Stimulated activated naive CD8-positive, alpha-beta T cell treated with anti-CD3 and anti-CD28 coated beads, Interleukin-15, Interleukin-2, amounts not matched to agents 100 U/mL and 50 U/mL, for 24 hours (primary cell): Measurements from ENCODE around the gene MORN3.
"Not testable (repeated sequence)": the region's sequence is repeated elsewhere in the genome, so short reads cannot be mapped to it uniquely, and the experiment has no call there.

Experiments
- ATAC-seq: fragments of 150-1000 bp; cut with Tn5 transposase; one replicate; pipeline ENCODE4 v1.10.0; 2021
- DNase-seq: peaks from one replicate; pipeline ENCODE4 v3.0.0; 2021

Gene MORN3

GRCh38 chr12:121669521-121669900, at the start of gene MORN3:
Gene MORN3 (minus strand): TSS chr12:121669654. CDS start chr12:121669483, 171 bp downstream.
- ATAC-seq: no peak

GRCh38 chr12:121718653-121719239, 49.3 kb upstream of the MORN3 start:
- no peak for DNase-seq
- ATAC-seq: no peak

More at GRCh38 chr12:121669521-121669900, at the start of gene MORN3:
- DNase-seq: no peak

DNA sequence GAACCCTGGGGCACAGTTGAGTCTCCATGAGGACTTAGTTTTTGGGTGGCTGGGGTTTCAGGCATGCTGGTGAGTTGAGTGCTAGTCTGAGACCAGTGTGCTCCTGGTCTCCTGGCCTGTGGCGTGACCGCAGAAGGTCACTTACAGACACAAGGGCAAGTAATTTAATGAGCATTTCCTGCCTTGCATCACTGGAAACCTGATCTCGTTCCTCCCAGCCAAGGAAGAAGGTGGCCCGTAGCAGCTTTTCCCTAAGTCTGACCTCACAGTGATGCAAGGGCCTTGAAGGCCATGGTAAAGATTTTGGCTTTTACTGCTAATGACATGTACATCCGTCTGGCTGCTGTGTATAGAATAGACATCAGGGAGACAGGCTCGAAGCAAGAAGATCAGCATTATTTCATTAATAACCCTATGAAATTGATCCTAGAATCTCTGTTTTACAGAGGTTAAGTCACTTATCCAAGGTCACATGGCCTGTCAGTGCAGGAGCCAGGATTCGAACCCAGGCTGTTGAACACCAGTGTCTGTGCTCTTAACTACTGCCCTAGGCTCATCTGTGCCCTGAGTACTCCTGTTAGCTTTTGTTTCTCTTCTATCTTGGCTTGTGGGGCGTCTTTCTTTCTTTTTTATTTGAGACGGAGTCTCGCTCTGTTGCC, 47.7 kb upstream of the MORN3 start:
- no peak for ATAC-seq
- DNase-seq: no peak

GRCh38 chr12:121715862-121716435, 46.5 kb upstream of the MORN3 start:
- ATAC-seq (no peak), DNase-seq (no peak)

- not testable (repeated sequence) for DNase-seq, ATAC-seq
Measured at GRCh38 chr12:121715055-121715454, 45.6 kb upstream of the MORN3 start.

DNA sequence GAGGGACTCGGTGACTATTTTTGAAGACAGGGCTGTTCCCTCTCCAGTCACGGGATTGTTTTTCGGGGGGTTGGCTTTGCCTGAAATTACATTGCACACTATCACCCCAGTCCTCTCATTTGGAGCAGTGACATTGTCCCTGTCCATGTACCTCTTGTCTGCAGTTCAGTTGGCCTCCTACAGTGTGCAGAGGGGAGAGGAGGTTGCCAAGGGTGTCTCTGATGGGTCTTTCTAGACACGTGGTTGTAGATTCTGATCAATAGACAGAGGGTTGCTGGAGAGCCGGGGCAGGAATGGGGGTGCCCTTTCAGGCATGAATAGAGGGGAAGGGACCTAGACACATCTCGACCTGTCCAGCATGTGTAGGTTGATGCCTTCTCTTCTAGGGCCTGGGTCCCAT, 44.3 kb upstream of the MORN3 start:
- ATAC-seq: no peak
- DNase-seq: no peak

- ATAC-seq (no peak), DNase-seq (no peak)
Measured at GRCh38 chr12:121713257-121713777, 43.9 kb upstream of the MORN3 start.

- ATAC-seq (peak; percentile 92), DNase-seq (peak; percentile 87)
Measured at GRCh38 chr12:121712461-121713256, 43.2 kb upstream of the MORN3 start, which contains the start of gene TMEM120B. Gene TMEM120B (plus strand): TSS chr12:121712752. CDS start chr12:121712896, 144 bp downstream.

DNA sequence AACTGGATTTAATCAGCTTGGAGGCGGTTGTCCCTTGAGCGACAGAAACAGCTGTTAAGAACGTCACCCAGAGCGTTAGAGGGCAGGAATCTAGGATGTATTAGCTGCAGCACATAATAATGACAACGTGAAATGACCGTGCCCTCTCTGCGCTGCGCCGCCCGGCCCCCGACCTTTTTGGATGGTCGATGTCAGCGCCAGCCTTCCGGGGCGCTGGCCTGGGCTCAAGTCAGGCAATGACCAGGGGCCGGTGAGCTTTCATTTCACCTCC, 42.7 kb upstream of the MORN3 start:
- DNase-seq (peak; percentile 22), ATAC-seq (peak; percentile 25)

- DNase-seq: no peak
- ATAC-seq: no peak
Measured at GRCh38 chr12:121711361-121712189, 42.1 kb upstream of the MORN3 start.

- ATAC-seq (no peak), DNase-seq (no peak)
Measured at GRCh38 chr12:121709478-121709961, 40.1 kb upstream of the MORN3 start.

DNA sequence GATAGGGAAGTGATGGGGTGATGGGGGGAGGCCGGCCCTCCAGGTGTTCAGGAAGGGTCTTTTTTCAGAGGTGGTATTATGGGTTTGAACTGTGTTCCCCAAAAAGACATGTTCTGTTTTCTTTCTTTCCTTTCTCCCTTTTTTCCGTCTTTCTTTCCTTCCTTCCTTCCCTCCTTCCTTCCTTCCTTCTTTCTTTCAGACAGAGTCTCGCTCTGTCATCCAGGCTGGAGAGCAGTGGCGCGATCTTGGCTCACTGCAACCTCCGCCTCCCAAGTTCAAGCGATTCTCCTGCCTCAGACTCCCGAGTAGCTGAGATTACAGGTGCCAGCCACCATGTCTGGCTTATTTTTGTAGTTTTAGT, 39.6 kb upstream of the MORN3 start:
- ATAC-seq, DNase-seq: not testable (repeated sequence)

GRCh38 chr12:121708313-121709063, 39.0 kb upstream of the MORN3 start:
- DNase-seq (no peak), ATAC-seq (no peak)

DNA sequence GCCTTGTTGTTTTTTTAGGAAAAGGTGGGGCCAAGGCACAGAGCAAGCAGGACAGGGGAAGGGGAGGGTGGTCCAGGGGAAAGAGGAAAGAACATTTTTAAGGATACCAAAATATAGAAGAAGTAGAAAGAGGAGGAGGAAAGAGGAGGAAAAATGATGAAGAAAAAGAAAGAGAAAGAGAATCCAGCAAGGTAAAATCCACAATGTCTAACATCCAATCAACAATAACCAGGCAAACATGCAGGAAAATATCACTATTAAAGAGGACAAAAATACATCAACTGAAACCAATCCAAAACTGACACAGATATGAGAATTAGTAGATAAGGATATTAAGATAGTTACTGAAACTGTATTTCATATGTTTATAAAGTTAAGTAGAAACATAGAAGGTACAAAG, 36.1 kb upstream of the MORN3 start:
- DNase-seq (no peak), ATAC-seq (no peak)

DNA sequence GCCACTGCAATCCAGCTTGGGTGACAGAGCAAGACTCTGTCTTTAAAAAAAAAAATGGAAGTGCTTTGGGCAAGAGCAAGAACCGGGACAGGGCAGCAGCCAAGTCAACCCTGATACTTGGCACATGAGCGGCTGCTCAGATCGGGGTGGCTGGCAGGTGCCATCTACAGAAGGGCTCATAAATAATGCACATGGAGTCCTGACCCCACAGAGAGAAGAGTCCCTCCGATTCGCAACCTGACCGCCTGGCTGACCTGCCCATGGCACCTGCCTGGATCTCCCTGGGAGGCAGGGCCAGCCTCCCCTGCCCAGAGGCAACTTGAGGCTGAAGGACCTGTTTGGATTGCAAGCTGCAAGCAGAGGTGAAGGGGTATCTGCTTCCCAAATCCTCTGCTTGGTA, 33.5 kb upstream of the MORN3 start:
- no peak for DNase-seq
- ATAC-seq: peak; percentile 3

GRCh38 chr12:121701667-121702277, 32.3 kb upstream of the MORN3 start:
- DNase-seq (no peak), ATAC-seq (no peak)

DNA sequence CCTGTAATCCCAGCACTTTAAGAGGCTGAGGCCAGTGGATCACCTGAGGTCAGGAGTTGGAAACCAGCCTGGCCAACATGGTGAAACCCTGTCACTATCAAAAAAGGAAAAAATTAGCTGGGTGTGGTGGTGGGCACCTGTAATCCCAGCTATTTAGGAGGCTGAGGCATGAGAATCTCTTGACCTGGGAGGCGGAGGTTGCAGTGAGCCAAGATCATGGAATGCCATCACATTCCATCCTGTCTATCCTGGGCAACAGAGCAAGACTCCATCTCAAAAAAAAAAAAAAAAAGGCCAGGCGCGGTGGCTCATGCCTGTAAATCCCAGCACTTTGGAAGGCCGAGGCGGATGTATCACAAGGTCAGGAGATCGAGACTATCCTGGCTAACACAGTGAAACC, 28.4 kb upstream of the MORN3 start:
- ATAC-seq, DNase-seq: not testable (repeated sequence)

- ATAC-seq: no peak
- DNase-seq: no peak
Measured at GRCh38 chr12:121697093-121697698, 27.7 kb upstream of the MORN3 start.

- ATAC-seq: no peak
- DNase-seq: no peak
Measured at GRCh38 chr12:121693155-121693687, 23.8 kb upstream of the MORN3 start.

DNA sequence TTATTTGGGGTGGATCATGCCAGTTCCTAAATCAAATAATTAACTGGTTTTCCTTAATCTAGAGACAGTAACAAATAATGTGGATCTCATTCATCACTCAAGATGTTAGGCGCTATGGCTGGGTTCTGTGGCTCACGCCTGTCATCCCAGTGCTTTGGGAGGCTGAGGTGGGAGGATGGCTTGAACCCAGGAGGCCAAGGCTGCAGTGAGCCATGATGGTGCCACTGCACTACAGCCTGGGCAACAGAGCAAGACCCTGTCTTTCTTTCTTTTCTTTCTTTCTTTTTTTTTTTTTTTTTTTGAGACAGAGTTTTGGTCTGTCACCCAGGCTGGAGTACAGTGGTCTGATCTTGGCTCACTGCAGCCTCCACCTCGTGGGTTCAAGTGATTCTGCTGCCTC, 23.3 kb upstream of the MORN3 start:
- DNase-seq, ATAC-seq: not testable (repeated sequence)
